ENCODE results near the gene PFDN5. TPM values are rescaled to one million over a fixed set of nuclear protein-coding genes. Genes with fewer than 3 reads are reported as not detected.

PFDN5 gene
- total RNA-seq, 1 experiment from 2014 or later: 519 TPM

GRCh38 chr12:53345486-53346188 lies 50.3 kb downstream of the PFDN5 start:
- Histone ChIP-seq H3K9ac (ENCODE audit: low read length) (no peak overlapping the region), H3K4me1 (ENCODE audit: insufficient read depth, low read length) (peaks cover 3% of the 10 kb centered on the region; the same call in 1 of the 2 replicates), H3K27me3 (ENCODE audit: low read length) (no peaks in the 10 kb centered on the region), H3K27ac (ENCODE audit: low read length) (no peak overlapping the region), H3K4me3 (ENCODE audit: low read length) (peak overlapping the region; percentile 76), H4K20me1 (ENCODE audit: low read length) (no peaks in the 10 kb centered on the region), H2AFZ (ENCODE audit: low read length) (peak overlapping the region; percentile 99), H3K79me2 (ENCODE audit: low read length) (no peaks in the 10 kb centered on the region), H3F3A (ENCODE audit: low read length, unreplicated experiment) (no peaks in the 10 kb centered on the region), H3K9me2 (replicated peaks; ENCODE audit: low read length) (no peaks in the 10 kb centered on the region), H3K4me2 (ENCODE audit: low read length) (peak overlapping the region; percentile 95), H3K36me3 (ENCODE audit: low read depth, low read length) (no peaks in the 10 kb centered on the region), H3K9me3 (ENCODE audit: low read length) (no peaks in the 10 kb centered on the region)
- BruUV-seq (replicated peaks): no TSS peak
- DNase-seq: no peak
- intact Hi-C loops (cut with micrococcal nuclease): loop anchor here (1.0 kb wide), 1 partner anchor 21 kb away; no protein-coding TSS in a partner anchor
- no peak for ATAC-seq
- POLR2A ChIA-PET (ENCODE audit: unreplicated experiment): no interaction called here
- CTCF ChIA-PET: interaction anchor here (0.5 to 1.8 kb wide), 12 partner anchors 14 to 155 kb away, joined by 3 to 17 read pairs (median 8); partner anchors contain the start of genes AAAS, SP1 and TARBP2
- TF ChIP-seq EZH2phosphoT487 (IDR thresholded peaks at IDR 0.05; ENCODE audit: borderline replicate concordance, low read length) (no peak), CTCF (conservative IDR thresholded peaks at IDR 0.05; ENCODE audit: low read depth, low read length) (peak; percentile 9; the same call in 1 of the 2 replicates)

DNA sequence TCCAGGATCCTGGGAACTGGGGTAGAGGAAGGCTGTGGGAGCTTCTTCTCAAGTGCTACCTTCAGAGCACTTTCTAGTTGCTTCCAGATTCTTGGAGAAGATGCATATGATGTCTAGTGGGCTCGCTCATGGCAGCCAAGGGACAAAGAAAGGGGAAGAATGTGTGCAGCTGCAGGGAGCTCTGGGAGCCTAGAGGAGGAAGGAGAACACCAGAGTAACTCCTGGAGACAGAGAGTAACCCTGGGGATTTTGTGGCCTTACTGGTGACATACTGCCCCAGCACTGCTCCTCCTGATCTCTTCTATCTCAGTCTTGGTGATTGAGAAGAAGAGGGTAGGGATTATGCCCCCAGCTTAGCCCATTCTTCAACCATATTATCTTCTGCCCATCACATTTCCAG lies 51.1 kb downstream of the PFDN5 start:
- no peaks in the 10 kb centered on the region for H3K9me2 ChIP-seq (replicated peaks; ENCODE audit: low read length)
- CTCF ChIA-PET: no interaction called here
- peaks cover 3% of the 10 kb centered on the region; the same call in 1 of the 2 replicates for H3K4me1 ChIP-seq (ENCODE audit: insufficient read depth, low read length)
- no peaks in the 10 kb centered on the region for H3K36me3 ChIP-seq (ENCODE audit: low read depth, low read length)
- intact Hi-C loops (cut with micrococcal nuclease): no loop called here
- no peak overlapping the region for H2AFZ ChIP-seq (ENCODE audit: low read length)
- no peak overlapping the region for H3K9ac ChIP-seq (ENCODE audit: low read length)
- H3K79me2 ChIP-seq (ENCODE audit: low read length): no peaks in the 10 kb centered on the region
- H3F3A ChIP-seq (ENCODE audit: low read length, unreplicated experiment): no peaks in the 10 kb centered on the region
- no peaks in the 10 kb centered on the region for H3K27me3 ChIP-seq (ENCODE audit: low read length)
- H3K9me3 ChIP-seq (ENCODE audit: low read length): no peaks in the 10 kb centered on the region
- H3K27ac ChIP-seq (ENCODE audit: low read length): no peak overlapping the region
- no peak overlapping the region for H3K4me3 ChIP-seq (ENCODE audit: low read length)
- BruUV-seq (replicated peaks): no TSS peak
- no peak overlapping the region for H3K4me2 ChIP-seq (ENCODE audit: low read length)
- ATAC-seq (no peak), DNase-seq (no peak)
- no peaks in the 10 kb centered on the region for H4K20me1 ChIP-seq (ENCODE audit: low read length)
- POLR2A ChIA-PET (ENCODE audit: unreplicated experiment): interaction anchor here (0.8 kb wide), 1 partner anchor 21 kb away, joined by 8 read pairs; no protein-coding TSS in a partner anchor
- TF ChIP-seq EZH2phosphoT487 (IDR thresholded peaks at IDR 0.05; ENCODE audit: borderline replicate concordance, low read length) (no peak), CTCF (conservative IDR thresholded peaks at IDR 0.05; ENCODE audit: low read depth, low read length) (no peak), EZH2 (IDR thresholded peaks at IDR 0.05; ENCODE audit: low read length, unreplicated experiment) (no peak)

DNA sequence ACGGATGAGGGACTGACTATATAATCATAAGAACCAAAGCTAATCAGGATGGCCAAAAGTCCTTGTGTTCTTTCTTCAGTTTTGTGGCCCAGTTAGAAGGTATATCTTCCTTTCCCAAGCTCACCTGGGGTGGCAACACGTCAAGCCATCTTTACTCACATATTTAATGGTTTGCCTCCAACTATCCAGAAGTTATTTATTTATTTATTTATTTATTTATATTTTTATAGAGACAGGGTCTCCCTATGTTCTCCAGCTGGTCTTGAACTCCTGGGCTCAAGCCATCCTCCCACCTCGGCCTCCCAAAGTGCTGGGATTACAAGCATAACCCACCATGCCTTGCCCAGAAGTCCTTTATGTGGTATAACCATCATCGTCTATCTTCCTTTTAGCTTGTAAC lies 52.6 kb downstream of the PFDN5 start:
- Histone ChIP-seq H3K9me3 (ENCODE audit: low read length) (no peaks in the 10 kb centered on the region), H3K27me3 (ENCODE audit: low read length) (no peaks in the 10 kb centered on the region), H3K9me2 (replicated peaks; ENCODE audit: low read length) (no peaks in the 10 kb centered on the region), H3F3A (ENCODE audit: low read length, unreplicated experiment) (no peaks in the 10 kb centered on the region), H3K36me3 (ENCODE audit: low read depth, low read length) (no peaks in the 10 kb centered on the region), H4K20me1 (ENCODE audit: low read length) (no peaks in the 10 kb centered on the region), H3K79me2 (ENCODE audit: low read length) (no peaks in the 10 kb centered on the region), H3K9ac (ENCODE audit: low read length) (no peak overlapping the region), H3K4me1 (ENCODE audit: insufficient read depth, low read length) (peaks cover 6% of the 10 kb centered on the region), H3K4me3 (ENCODE audit: low read length) (no peak overlapping the region), H3K4me2 (ENCODE audit: low read length) (no peak overlapping the region), H2AFZ (ENCODE audit: low read length) (no peak overlapping the region), H3K27ac (ENCODE audit: low read length) (no peak overlapping the region)
- CTCF ChIA-PET: interaction anchor here (0.6 to 0.9 kb wide), 2 partner anchors 73 to 129 kb away, joined by 3 to 9 read pairs; no protein-coding TSS in a partner anchor
- no peak for TF ChIP-seq EZH2phosphoT487 (IDR thresholded peaks at IDR 0.05; ENCODE audit: borderline replicate concordance, low read length)
- TF ChIP-seq CTCF (conservative IDR thresholded peaks at IDR 0.05; ENCODE audit: low read depth, low read length): no peak
- TF ChIP-seq EZH2 (IDR thresholded peaks at IDR 0.05; ENCODE audit: low read length, unreplicated experiment): no peak
- BruUV-seq (replicated peaks): no TSS peak
- DNase-seq (no peak), ATAC-seq (no peak)
- POLR2A ChIA-PET (ENCODE audit: unreplicated experiment): no interaction called here
- intact Hi-C loops (cut with micrococcal nuclease): no loop called here

Measured in PC-3 (cell line).